Mucosa of rectum (tissue), 2 donors: ENCODE results near the gene TBC1D12.

Source experiments
- H3K27ac ChIP-seq, 2 donors: one replicate each; pipeline ENCODE4 v1.7.0; 2013; ENCODE audit warnings: inconsistent platforms in 2 of 2, low read depth in 2 of 2, low read length in 2 of 2
- H3K27me3 ChIP-seq, 2 donors: one replicate each; pipeline ENCODE4 v1.7.0; 2013; ENCODE audit warnings: low read length in 2 of 2; ENCODE audit not compliant: control insufficient read depth in 2 of 2, insufficient read depth in 2 of 2
- H3K36me3 ChIP-seq, 2 donors: one replicate each; pipeline ENCODE4 v1.7.0; 2013; ENCODE audit warnings: low read length in 2 of 2; ENCODE audit not compliant: control insufficient read depth in 2 of 2, insufficient read depth in 2 of 2
- H3K4me1 ChIP-seq, 2 donors: one replicate each; pipeline ENCODE4 v1.7.0; 2013; ENCODE audit warnings: low read length in 2 of 2, mild to moderate bottlenecking in 1 of 2; ENCODE audit not compliant: control insufficient read depth in 2 of 2, insufficient read depth in 2 of 2
- H3K4me3 ChIP-seq, 2 donors: one replicate each; pipeline ENCODE4 v1.7.0; 2013; ENCODE audit warnings: low read length in 2 of 2
- H3K9ac ChIP-seq, 2 donors: one replicate each; pipeline ENCODE4 v1.7.0; 2013; ENCODE audit warnings: low read length in 2 of 2, low read depth in 1 of 2, mild to moderate bottlenecking in 1 of 2
- H3K9me3 ChIP-seq, 2 donors: one replicate each; pipeline ENCODE4 v1.7.0; 2013; ENCODE audit warnings: low read length in 2 of 2; ENCODE audit not compliant: control insufficient read depth in 2 of 2
- donor health status: healthy.
- donor health status: Normal muscosa, but diverticular disease.

The TBC1D12 gene

DNA sequence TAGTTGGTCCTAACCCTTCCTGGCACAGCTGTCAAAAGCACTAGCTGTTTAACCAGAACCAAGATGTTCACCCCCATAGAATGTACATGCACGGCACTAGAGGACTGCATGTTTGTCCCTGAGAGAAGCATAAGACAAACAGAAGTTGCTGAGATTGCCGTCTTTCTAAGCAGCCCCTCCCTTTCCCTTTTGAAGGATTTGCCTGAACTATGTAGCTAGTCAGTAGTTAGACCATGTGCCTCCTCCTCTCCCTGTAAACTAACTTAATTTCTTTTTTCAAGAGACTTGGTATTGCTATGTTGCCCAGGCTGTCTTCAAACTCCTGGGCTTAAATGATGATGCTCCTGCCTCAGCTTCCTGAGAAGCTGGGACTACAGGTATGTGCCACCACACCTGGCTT, 40.7 kb downstream of the TBC1D12 start:
- H3K27me3 ChIP-seq = no peaks in the 10 kb centered on the region
- H3K9ac ChIP-seq = no peak overlapping the region
- H3K27ac ChIP-seq = no peak overlapping the region
- H3K36me3 ChIP-seq = peaks cover 0 to 3% of the 10 kb centered on the region in 2 donors
- H3K9me3 ChIP-seq = no peaks in the 10 kb centered on the region
- no peaks in the 10 kb centered on the region for H3K4me1 ChIP-seq
- H3K4me3 ChIP-seq = no peak overlapping the region

- Histone ChIP-seq H3K27ac (no peak overlapping the region), H3K27me3 (no peaks in the 10 kb centered on the region), H3K4me3 (no peak overlapping the region), H3K4me1 (no peaks in the 10 kb centered on the region), H3K9me3 (no peaks in the 10 kb centered on the region), H3K36me3 (peaks cover 0 to 3% of the 10 kb centered on the region in 2 donors), H3K9ac (no peak overlapping the region)
Observed at GRCh38 chr10:94443549-94443948, 41.2 kb downstream of the TBC1D12 start.

GRCh38 chr10:94450782-94451181, 48.4 kb downstream of the TBC1D12 start:
- peaks cover 0 to 7% of the 10 kb centered on the region in 2 donors for H3K36me3 ChIP-seq
- H3K9me3 ChIP-seq = no peaks in the 10 kb centered on the region
- no peaks in the 10 kb centered on the region for H3K4me1 ChIP-seq
- H3K4me3 ChIP-seq = no peak overlapping the region
- H3K9ac ChIP-seq = no peak overlapping the region
- H3K27ac ChIP-seq = no peak overlapping the region
- no peaks in the 10 kb centered on the region for H3K27me3 ChIP-seq

GRCh38 chr10:94451883-94452519, 49.7 kb downstream of the TBC1D12 start:
- no peak overlapping the region for H3K9ac ChIP-seq
- H3K9me3 ChIP-seq = no peaks in the 10 kb centered on the region
- no peak overlapping the region for H3K4me3 ChIP-seq
- peaks cover 0 to 7% of the 10 kb centered on the region in 2 donors for H3K36me3 ChIP-seq
- no peaks in the 10 kb centered on the region for H3K4me1 ChIP-seq
- H3K27me3 ChIP-seq = no peaks in the 10 kb centered on the region
- H3K27ac ChIP-seq = no peak overlapping the region

- no peaks in the 10 kb centered on the region for H3K36me3 ChIP-seq
- H3K27ac ChIP-seq = no peak overlapping the region
- no peaks in the 10 kb centered on the region for H3K9me3 ChIP-seq
- H3K4me1 ChIP-seq = no peaks in the 10 kb centered on the region
- H3K9ac ChIP-seq = no peak overlapping the region
- H3K4me3 ChIP-seq = no peak overlapping the region
- H3K27me3 ChIP-seq = no peaks in the 10 kb centered on the region
Observed at GRCh38 chr10:94456942-94457341, 54.6 kb downstream of the TBC1D12 start.

GRCh38 chr10:94459385-94459784, 57.0 kb downstream of the TBC1D12 start:
- no peak overlapping the region for H3K9ac ChIP-seq
- H3K27me3 ChIP-seq = no peaks in the 10 kb centered on the region
- no peak overlapping the region for H3K27ac ChIP-seq
- no peaks in the 10 kb centered on the region for H3K4me1 ChIP-seq
- no peak overlapping the region for H3K4me3 ChIP-seq
- no peaks in the 10 kb centered on the region for H3K9me3 ChIP-seq
- no peaks in the 10 kb centered on the region for H3K36me3 ChIP-seq

DNA sequence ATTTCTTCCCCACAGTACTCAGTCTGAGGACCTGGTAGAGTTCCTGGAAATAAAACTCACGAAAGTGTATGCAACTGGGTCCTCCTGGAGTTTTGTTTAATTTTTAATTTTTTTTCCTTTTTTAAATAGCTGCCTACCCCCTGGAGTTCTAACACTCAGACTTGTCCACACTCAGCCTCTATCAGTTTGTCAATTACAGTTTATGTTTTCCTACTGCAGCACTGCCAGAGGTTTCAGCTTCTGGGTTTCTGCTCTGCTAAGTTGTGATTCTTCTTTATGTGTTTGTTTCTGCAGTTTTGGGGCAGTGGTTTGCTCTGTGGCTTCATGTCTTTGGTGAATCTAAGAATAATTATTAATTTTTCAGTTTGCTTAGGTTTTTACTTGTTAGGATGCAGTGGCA, 59.2 kb downstream of the TBC1D12 start:
- Histone ChIP-seq H3K36me3 (no peaks in the 10 kb centered on the region), H3K4me3 (no peak overlapping the region), H3K27me3 (no peaks in the 10 kb centered on the region), H3K9me3 (no peaks in the 10 kb centered on the region), H3K9ac (no peak overlapping the region), H3K27ac (no peak overlapping the region), H3K4me1 (no peaks in the 10 kb centered on the region)

DNA sequence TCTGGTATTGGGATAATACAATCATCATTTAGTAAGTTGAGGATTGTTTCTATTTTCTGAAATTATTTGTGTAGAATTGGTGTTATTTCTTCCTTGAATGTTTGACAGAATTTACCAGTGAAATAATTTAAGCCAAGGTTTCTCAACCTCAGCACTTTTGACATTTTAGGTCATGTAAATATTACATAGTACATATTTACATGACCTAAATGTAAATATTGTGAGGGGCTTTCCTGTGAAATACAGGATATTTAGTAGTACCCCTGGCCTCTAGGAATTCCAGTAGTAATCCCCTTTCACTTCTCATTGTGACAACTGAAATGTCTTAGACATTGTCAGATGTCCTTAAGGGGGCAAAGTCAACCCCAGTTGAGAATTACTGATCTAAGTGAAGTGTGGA, 59.8 kb downstream of the TBC1D12 start:
- H3K27ac ChIP-seq = no peak overlapping the region
- H3K4me3 ChIP-seq = no peak overlapping the region
- no peaks in the 10 kb centered on the region for H3K27me3 ChIP-seq
- H3K9me3 ChIP-seq = no peaks in the 10 kb centered on the region
- H3K4me1 ChIP-seq = no peaks in the 10 kb centered on the region
- H3K9ac ChIP-seq = no peak overlapping the region
- H3K36me3 ChIP-seq = no peaks in the 10 kb centered on the region

DNA sequence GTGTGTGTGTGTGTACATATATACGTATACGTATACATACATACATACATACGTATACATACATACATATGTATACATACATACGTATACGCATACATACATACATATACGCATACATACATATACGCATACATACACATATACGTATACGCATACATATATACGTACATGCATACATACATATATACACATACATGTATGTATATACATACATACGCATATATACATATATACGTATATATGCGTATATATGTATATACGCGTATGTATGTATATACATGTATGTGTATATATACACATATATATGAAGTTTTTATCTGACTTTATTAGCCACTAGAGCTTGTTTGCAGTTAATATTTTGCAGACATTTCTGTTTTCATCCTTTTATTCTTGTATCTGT, 63.3 kb downstream of the TBC1D12 start:
- no peaks in the 10 kb centered on the region for H3K27me3 ChIP-seq
- no peaks in the 10 kb centered on the region for H3K9me3 ChIP-seq
- H3K9ac ChIP-seq = no peak overlapping the region
- no peak overlapping the region for H3K4me3 ChIP-seq
- no peaks in the 10 kb centered on the region for H3K4me1 ChIP-seq
- no peak overlapping the region for H3K27ac ChIP-seq
- H3K36me3 ChIP-seq = no peaks in the 10 kb centered on the region

GRCh38 chr10:94481410-94481809, 79.1 kb downstream of the TBC1D12 start:
- H3K27ac ChIP-seq = no peak overlapping the region
- no peak overlapping the region for H3K9ac ChIP-seq
- H3K9me3 ChIP-seq = no peaks in the 10 kb centered on the region
- no peaks in the 10 kb centered on the region for H3K27me3 ChIP-seq
- H3K4me1 ChIP-seq = no peaks in the 10 kb centered on the region
- H3K4me3 ChIP-seq = no peak overlapping the region
- H3K36me3 ChIP-seq = peaks cover 8 to 9% of the 10 kb centered on the region in 2 donors

DNA sequence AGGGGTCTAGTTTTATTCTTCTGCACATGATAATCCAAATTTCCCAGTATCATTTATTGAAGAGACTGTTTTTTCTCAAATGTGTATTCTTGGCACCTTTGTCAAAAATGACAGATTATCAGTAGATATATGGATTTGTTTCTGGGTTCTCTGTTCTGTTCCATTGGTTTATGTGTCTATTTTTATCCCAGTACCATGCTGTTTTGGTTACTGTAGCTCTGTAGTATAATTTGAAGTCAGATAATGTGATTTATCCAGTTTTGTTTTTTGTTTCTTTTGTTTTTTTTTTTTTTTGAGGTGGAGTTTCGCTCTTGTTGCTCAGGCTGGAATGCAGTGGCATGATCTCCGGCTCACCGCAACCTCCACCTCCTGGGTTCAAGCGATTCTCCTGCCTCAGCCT, 81.6 kb downstream of the TBC1D12 start:
- Histone ChIP-seq H3K27me3 (no peaks in the 10 kb centered on the region), H3K4me3 (no peak overlapping the region), H3K36me3 (peaks cover 2 to 4% of the 10 kb centered on the region in 2 donors), H3K9me3 (no peaks in the 10 kb centered on the region), H3K27ac (no peak overlapping the region), H3K9ac (no peak overlapping the region), H3K4me1 (no peaks in the 10 kb centered on the region)
